Left kidney (tissue), 2 donors: ENCODE measurements around the gene SLC43A2. TPM values are rescaled to one million over a fixed set of nuclear protein-coding genes. Genes with fewer than 3 reads are reported as not detected.
"Not testable (repeated sequence)": the region's sequence is repeated elsewhere in the genome, so short reads cannot be mapped to it uniquely, and the experiment has no call there.

Experiments used
- DNase-seq: peaks from one replicate; pipeline ENCODE4 v3.0.0-alpha.2; 2013
- polyA plus RNA-seq: library from polyadenylated mRNA; unstranded; fragments of 120-200 nt; gene quantifications from one replicate; pipeline ENCODE4 v1.2.1, GENCODE V29; 2013; ENCODE audit not compliant: insufficient read length

SLC43A2 gene
- polyA plus RNA-seq, 1 donor, result 27.1 TPM

DNA sequence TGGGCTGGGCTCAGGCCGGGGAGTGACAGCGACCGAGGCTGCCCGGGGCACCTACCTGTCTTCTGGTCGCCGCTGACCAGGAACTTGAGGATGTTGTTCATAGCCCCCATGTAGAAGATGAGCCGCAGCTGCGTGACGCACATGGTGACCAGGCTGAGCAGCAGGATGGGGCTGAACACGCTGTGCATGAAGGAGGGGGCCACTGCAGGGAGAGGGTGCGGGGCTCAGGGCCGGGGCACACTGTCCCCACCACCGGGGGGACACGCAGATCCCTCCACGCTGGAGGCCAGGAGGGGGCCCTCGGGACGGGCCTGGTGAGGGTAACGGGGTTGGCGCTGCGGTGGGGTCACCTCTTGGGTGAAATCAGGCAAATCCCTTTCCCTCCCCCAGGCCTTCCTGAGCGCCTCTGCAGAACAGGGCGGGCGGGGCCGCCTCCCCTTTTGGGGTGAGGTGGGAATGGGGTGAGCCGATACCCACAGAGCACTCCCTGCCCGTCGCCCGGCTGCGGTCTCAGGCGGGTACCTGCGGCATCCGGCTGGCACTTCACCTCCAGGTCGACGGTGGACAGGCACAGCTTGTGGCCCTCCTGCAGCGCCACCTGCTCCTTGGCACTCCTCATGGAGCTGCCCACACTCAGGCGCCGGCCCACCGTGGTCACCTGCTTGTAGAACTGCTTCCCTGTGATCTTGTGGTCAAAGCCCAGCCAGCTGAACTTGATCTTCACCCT lies 37.7 kb downstream of the SLC43A2 start:
- DNase-seq, result no peak

- DNase-seq, result no peak
These were observed 38.4 kb downstream of the SLC43A2 start for GRCh38 chr17:1590029-1590746.

DNA sequence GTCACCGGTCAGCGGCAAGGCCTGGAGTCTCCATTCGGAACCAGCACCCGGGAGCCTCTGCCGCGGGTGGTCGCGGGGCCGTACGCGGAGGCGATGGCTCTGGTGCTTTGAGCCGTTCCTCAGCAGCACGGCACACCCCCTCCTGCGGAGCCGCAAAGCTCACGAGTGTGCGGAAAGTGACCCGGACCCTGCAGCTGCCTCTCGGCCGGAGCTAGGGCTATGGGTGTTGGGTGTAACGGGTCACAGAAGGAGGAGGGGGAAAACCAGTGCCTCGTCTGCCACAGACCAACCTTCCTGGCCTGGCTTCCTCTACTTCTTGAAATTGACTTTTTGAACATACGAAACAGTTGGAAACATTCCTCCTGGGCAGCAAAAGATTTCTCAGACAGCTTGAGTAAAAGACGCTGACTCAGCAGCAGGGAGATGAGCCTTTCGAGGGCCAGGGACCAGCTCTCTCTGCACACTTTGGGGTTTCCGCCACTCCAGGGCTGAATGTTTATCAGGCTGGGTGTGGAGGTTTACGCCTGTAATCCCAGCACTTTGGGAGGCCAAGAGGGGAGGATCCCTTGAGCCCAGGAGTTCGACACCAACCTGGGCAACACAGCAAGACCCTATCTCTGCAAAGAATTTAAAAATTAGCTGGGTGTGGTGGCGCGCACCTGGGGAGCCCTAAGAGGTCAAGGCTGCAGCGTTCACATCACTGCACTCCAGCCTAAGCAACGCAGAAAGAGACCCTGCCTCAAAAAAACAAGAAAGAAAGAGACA lies 39.6 kb downstream of the SLC43A2 start:
- DNase-seq, result no peak

DNA sequence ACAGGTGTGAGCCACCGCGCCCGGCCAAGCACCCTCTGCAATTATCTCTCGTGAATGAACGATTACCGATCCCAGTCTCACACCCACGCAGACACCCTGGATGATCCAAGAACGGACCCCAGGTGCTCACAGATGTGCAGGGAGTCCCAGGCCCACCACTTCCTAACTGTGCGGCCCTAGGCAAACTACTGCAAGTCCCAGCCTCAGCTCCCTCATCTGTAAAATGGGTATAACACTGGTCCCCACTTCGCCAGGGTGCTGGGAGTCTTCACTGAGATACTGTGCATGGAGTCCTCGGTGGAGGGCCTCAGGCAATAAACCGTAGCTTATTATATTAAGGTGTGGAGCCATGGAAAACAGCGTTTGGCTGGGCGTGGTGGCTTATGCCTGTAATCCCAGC lies 44.5 kb downstream of the SLC43A2 start:
- DNase-seq, result no peak

DNA sequence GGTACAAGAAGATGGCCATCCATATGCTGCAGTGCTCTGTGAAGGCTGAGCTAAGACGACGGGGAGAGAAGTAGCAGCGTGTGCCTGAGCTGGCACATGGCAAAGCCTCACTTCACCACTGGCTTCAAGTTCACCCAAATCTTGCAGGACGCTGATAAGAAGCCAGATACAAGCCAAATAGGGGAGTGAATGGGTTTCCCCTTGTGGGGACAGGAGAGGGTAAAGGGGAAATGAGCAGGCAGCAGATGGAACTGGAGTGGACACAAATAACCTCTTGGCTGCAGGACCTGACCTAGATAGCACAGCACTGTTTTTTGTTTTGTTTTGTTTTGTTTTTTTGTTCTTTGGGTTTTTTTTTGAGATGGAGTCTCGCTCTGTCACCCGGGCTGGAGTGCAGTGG lies 45.1 kb downstream of the SLC43A2 start:
- no peak for DNase-seq

DNA sequence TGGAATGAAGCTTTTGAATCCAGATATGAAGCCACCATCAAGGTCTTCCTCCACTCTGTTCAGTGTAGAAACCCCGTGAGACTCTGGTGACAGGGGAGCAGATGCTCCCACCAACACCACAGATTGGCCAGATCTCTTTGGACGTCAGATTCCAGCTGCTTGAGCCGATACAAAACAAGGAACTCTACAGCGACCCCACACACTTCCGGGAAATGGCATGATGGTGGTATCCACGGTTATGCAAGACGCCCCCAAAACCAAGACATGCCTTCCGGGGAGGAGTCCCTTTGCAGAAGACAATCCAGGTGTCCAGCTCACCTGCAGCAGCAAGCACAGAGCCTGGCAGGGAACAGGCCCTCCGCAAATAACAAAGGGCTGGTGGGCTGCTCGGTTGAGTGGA lies 46.3 kb downstream of the SLC43A2 start:
- DNase-seq, result no peak

GRCh38 chr17:1580979-1581676 lies 47.5 kb downstream of the SLC43A2 start:
- DNase-seq, result no peak

DNA sequence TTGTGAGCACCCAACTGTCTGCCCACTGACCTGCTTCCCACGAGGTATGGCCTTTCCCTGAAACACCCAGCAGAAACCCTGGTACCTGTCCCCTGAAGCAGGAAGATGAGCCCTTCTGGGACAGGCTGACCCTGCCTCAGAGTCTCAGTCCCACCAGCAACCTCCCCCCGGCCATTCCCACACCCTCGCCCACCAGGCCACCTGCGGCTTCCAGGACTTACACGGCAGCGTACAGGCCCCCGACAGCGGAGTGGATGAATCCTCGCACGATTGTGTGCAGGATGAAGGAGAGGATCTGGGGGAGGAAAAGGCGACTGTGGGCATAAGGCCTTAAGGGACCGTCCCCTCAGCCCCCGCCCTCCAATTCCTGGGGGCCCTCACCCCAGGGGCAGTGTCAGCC lies 50.6 kb downstream of the SLC43A2 start:
- no peak for DNase-seq

DNA sequence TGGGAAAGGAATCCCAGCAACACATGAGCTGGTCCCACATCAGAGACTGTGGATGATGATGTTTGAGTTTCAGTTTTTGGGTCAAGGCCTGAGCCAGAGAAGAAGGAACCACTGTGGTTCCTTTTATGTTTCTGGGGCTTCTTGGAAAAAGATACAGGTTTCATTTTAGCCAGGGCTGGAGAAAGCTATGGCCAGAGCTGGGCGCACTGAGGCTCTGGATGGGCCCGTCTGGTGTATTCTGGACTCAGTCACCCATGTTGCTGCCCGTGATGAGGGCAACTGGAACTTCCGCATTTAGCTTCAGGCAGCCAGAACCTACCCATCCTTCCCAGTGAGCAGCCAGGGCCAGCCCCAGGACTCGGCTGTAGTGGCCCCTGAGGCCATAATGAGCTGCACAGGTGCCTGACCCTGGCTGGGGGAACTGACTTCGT lies 51.0 kb downstream of the SLC43A2 start:
- DNase-seq, result no peak

DNA sequence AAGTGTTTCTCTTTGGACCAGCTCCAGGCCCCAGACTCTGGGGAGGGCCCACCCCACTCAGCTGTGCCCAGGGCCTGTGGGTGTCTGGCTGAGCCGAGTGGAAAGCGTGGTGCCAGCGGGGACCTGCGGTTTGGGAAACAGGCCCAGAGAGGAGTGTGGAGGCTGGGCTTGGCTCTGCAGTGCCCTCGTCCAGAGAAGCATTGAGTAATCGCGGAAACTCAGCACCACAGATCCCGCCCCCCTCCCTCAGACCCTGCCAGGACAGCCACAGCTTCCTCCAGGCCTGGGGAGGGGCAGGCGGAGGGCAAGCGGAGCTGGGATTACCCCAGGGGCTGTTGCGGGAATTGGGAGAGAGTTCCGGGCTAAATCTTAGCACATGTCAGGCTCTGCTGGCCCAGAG lies 51.5 kb downstream of the SLC43A2 start:
- no peak for DNase-seq

DNA sequence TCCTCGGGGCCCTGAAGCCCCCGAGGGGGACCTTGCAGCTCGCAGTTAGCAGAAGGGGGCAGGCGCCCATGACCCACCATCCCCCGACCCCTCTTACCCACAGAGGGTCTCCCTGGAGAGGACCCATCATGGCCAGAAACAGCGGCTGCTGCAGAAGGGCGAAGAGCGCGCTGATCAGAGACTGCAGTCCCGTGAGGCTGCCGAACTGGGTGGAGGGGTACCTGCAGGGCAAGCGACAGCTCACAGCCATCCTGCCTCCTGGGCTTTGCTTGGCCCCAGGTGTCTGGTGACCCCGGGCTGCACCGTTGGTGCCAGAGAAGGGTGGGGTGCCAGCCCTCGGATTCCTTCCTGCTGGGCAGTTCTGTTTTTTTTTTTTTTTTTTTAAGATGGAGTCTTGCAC lies 52.1 kb downstream of the SLC43A2 start:
- no peak for DNase-seq

GRCh38 chr17:1574697-1575471 lies 53.8 kb downstream of the SLC43A2 start:
- no peak for DNase-seq

- peak; percentile 82 for DNase-seq
These were observed 54.5 kb downstream of the SLC43A2 start for GRCh38 chr17:1573932-1574696.

- DNase-seq, result not testable (repeated sequence)
These were observed 56.0 kb downstream of the SLC43A2 start for GRCh38 chr17:1572646-1573045.

- DNase-seq, result no peak
These were observed 57.3 kb downstream of the SLC43A2 start for GRCh38 chr17:1571341-1571704.

GRCh38 chr17:1568950-1569810 lies 59.5 kb downstream of the SLC43A2 start:
- DNase-seq, result no peak

- no peak for DNase-seq
These were observed 62.0 kb downstream of the SLC43A2 start for GRCh38 chr17:1566505-1567199.

- DNase-seq, result no peak
These were observed 62.8 kb downstream of the SLC43A2 start for GRCh38 chr17:1565877-1566276.
